NCI-H2171 (cell line): ENCODE results near the gene MIPOL1.

Experiments
- DNase-seq: peaks from one replicate; lab custom pipeline; 2025; lab: John Stamatoyannopoulos, UW

MIPOL1 gene

DNA sequence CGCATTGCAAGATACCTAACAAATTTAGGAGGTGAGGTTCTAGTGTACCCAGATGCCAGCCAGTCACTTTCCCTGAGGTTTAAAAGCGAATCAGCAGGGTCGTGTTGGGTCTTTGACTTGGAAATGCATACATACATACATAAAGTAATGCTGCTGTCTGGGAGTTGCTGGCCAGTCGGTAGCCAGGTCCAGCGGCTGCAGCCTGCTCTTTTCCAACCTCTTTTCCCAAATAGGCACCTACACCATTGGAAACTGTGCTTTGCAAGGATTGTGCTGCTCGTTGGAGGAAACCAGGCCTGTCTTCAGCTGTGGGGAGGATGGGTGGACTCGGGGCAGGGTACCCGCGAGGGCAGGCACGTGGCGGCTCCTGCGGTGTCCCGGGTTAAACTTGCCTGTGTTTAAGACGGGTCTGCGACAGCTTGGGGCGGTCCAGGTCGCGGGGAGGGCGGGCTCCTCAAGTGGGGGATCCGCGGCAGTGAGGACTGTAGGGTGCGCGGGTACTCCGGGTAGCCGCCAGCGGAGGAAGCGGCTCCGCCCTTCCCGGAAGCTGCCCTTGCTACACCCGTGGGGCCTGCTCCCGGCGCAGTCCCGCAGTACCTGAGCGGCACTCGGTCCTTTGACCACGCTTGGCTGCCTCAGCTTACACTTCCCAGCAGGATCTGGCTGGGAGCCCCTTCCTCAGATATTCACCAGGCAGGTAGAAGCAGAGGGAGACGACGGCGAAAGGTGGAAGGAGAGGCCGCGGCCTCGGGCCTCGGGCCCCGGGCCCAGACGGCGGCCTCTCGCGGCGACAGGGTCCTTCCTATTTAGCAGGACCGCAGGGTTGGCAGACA is 400.4 kb downstream of the MIPOL1 start:
- peak; percentile 50 for DNase-seq

DNA sequence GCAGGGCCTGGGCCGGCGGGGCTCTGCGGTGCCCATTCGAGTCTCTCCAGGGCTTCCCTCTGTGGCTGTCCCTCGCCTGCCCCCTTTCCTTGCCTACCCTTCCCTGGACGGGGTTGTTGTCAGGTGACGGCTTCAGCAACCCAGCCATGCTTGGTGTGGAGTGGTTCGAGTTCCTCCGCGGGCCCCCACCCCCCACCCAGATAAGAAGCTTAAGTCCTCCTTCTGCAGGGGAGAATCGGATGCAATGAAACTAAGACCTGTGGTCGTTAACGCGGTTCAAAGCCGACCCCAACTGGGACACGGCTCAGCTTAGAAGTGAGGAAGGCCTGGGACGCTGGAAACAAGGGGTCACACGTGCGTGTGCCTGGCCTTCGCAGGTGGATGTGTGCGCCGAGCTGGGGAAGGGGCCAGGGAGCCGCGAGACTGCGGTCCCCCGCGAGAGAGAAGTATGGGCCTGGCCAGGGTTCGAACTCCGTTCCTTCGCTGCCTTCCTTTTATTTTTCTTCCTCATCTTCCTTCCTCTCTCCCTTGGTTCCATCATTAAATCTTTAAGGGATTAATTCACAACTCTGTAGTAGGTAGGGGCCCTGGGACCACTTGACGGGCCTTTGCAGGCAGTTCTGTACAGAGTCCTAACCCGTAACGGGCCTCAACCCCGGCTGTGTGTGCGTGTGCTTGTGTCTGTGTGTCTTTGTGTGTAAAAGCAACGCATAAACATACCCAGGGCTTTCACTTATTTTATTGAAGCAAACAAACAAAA is 401.2 kb downstream of the MIPOL1 start:
- no peak for DNase-seq

DNA sequence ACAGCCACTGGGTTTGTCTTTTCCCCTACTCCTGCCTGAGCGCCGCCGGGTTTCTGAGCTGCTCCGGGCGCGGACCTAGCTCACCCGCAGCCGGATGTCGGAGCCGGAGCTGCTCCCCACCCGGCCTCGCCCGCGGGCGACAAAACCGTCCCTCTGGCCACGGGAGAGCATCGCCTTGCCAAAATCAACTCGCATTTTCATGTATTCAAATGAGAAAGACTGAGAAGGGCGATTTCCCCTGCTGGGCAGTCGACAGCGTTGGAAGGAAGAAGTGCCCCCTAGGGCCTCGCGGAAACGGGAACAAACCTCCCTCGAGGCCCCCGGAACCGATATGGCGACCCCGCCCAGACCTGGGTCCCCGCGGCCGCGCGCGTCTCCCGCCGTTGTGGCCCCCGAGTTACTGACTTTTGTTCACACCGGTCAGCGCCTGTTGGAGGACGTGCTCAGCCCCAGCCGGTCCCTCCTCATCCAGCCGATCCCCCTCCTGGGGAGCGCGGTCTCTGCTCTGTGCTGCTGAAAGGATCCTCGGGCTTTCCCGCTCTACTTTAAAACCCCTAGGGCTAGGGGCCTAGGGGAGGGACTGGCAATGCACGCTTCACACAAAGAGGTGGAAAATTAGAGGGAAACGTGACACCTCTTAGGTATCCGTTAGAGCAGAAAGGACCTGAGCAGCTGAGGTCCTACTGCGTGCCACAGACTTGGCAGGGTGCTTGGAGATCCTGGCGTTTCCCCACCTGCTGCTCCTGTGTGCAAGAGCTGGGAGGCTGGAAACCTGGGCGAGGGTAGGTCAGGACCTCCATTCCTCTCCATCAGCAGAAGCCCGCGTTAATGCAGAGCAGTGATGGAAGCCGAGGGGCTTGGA is 402.0 kb downstream of the MIPOL1 start:
- DNase-seq: peak; percentile 64

DNA sequence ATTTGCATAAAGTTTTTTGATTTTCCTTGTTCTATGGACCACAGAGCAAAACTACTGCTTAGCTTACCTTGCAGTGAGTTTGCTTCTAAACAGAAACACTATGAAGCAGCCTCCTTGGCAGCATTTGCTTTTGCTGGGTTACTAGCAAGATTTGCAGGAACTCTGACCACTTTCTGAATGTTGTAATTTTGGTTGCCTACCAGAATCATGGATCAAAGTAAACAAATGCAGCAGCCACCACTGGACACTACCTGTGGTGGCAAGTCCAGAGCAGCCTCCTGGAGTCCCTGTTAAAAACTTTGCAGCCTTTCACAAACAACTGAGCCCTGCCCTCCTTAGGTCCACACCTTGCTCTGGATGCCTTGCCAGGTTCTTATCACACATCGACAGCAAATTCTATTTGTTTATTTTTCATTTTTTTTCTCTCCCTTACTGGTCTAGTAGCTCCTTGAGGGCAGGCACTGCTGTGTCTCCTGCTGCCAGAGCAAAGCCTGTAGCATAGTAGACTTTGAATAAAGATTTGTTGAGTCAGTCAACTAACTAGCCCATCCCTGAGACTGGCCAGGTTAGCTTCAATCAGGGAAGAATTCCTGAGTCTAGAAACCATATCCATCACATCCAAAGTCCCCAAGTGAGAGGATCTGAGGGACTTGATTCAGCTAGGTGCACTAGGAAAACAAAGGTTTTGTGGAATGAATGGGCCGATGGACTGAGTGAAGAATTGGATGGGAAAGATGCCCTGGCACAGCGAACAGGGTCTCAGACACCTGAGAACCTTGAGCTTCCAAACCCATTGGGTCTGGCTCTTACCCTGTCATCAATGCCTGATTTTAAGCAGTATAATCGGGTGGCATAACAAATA is 403.4 kb downstream of the MIPOL1 start:
- DNase-seq: no peak

GRCh38 chr14:37601865-37602264 is 404.1 kb downstream of the MIPOL1 start:
- DNase-seq: no peak
